ENCODE measurements around the gene FRMD6.
"Not testable (repeated sequence)": the region's sequence is repeated elsewhere in the genome, so short reads cannot be mapped to it uniquely, and the experiment has no call there.

DNA sequence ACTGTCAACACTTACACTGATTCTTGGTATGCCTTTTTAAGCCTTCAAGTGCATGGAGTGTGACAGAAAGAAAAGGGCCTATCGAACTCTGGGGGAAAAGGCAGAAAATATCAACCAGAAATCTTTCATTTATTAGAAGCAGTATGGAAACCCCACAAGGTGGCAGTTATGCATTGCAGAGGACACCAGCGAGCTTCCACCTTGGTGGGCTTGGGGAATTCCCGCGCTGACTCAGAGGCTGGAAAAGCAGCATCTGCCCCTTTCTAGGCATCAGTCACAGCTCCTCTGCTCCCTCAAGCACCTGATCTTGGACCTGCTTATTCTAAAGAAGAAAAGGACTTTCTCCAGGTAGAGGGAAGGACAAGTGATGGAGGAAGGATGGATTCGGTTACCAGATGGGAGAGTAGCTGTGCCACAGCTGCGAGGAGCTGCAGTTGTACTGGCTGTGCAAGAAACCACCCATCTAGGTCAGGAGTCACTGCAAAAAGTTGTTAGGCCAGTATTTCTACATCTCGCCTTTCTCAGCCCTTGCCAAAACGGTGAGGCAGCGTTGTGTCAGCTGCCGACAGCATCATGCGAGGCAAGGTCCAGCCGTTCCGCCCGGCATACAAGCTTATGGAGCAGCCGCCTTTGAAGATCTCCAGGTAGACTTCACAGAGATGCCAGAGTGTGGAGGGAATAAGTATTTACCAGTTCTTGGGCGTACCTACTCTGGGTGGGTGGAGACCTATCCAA, 100.1 kb downstream of the FRMD6 start:
- not testable (repeated sequence) for TF ChIP-seq CTCF, POLR2AphosphoS5, POLR2A (IDR thresholded peaks at IDR 0.05)
